ENCODE data around the gene STKLD1.
"Not testable (repeated sequence)": the region's sequence is repeated elsewhere in the genome, so short reads cannot be mapped to it uniquely, and the experiment has no call there.

The STKLD1 gene

DNA sequence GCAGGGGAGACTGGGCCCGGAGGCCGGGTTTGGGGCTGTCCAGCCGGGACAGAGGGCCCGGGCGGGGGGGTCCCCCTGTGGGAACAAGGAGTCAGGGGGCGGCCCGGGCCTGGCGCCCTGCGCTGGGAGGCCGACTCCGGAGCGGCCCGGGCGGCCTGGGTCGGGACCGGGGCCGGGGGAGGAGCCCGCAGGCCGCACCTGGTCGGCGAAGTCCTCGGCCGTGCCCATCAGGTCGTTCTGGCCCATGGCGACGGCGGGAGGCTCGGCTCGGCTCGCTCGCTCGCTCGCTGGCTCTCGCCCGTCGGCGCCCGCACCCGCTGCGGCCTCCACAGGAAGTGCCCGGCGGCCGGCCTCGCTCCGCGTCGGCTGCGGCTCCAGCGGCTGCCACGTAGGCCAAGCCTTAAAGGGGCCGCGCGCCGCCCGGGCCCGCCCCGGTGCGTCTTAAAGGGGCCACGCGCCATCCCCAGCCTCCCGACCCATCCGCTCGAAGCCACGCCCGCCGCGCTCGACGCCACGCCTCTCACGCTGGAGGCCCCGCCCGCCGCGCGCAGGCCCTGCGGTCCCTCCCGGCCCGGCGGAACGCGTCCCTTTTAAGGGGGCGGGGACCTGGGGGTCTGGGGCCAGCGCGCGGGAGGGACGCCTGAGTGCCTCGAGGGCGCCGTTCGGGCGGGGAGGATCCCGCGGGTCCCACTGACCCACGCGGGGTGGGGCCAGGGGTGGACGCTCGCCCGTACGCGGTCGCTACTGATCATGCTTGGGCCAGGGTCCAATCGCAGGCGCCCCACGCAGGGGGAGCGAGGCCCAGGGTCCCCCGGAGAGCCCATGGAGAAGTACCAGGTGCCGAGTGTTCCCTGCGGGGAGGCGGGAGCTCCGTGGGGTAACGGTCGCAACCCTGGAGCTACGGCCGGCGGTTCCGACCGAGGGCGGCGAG lies at the start of gene STKLD1, which contains the start of gene SURF4:
Gene STKLD1, plus strand, starts transcription at position 643 of the 931 bp plus-strand sequence. Its CDS starts 108 bp downstream, at position 751.
Gene SURF4, minus strand, starts transcription at position 337 of the 931 bp plus-strand sequence. Its CDS starts 91 bp downstream, at position 246.
- DNase-seq, result peak; percentile 99

DNA sequence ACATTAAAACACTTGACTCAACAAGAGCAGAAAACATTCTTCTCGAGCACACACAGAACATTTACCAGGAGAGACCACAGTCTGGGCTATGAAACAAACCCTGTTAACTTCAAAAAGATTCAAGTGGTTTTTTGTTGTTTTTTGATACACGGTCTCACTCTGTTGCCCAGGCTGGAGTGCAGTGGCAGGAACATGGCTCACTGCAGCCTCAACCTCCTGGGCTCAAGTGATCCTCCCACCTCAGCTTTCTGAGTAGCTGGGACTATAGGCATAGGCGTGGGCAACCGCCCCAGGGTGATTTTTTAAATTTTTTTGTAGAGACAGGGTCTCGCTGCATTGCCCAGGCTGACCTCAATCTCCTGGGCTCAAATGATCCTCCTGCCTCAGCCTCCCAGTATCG lies 49.1 kb upstream of the STKLD1 start:
- DNase-seq, result not testable (repeated sequence)

DNA sequence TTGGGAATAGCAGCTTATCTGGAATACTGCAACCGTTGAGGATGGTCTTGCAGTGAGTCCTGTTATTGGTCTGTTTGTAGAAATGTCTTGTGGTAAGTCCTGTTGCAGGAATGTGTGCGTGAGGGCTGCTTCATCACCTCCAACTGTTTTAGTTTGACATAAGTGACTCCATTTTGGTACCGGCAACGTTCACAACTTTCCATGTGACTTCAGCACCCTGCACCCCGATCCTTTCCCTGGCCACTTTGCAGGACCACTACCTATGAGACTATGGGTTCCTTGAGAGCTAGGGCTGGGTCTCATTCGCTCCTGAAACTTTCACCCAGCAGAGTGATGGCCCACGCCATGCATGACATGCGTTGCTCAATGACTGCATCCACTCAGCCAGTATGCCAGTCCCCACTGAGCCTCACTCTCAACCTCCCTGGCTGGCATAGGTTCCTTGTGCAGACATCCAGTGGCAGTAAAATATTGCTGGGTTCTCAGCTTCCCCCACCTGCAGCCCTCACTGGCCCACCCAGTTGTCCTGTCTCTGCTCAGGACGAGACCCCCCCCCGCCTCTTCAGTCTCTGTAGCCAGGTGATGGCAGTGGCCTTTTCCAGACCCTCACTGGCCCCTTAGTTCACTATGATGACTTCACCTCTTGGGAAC lies 48.2 kb upstream of the STKLD1 start:
- no peak for DNase-seq

DNA sequence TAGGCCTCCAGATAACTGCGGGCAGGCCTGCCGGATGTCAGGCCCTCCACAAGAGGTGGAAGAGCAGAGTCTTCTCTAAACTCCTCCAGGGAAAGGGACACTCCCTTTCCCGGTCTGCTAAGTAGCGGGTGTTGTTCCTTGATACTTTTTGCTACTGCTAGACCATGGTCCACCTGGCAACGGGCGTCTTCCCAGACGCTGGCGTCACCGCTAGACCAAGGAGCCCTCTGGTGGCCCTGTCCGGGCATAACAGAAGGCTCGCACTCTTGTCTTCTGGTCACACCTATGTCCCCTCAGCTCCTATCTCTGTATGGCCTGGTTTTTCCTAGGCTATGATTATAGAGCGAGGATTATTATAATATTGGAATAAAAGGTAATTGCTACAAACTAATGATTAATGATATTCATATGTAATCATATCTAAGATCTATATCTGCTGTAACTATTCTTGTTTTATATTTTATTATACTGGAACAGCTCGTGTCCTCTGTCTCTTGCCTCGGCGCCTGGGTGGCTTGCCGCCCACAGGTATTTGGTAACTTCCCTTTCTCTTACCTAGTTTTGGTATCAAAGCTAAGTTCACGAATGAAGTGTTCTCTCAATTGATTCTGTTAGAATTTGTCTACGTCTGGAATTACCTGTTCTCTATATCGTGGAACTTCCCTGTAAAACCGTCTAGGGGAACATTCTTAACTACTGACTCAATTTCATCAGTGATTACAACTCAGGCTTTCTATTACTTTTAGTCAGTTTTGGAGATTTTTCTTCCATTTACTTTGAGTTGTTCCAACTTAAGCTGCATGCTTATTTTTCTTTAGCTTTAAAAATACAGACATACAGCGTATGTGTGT lies 46.6 kb upstream of the STKLD1 start:
- not testable (repeated sequence) for DNase-seq

DNA sequence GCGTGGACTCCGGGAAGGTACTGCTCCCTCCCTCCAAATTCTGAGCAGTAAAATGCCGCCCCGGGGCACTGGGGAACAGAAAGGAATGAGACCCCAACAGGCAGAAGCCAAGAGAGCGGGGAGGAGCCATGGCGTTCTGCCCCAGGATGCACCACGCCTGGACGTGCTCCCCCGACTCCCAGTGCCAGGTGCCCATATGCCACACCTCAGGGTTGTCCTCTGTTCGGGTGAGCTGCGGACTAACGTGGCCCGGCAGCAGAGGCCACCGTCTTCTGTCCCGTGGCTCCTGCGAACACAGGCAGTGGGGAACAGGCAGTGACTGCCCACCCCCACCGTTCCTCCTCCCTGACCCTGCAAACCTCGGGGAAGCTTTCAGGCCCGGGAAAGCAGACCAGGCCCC lies 44.9 kb upstream of the STKLD1 start:
- DNase-seq, result no peak

DNA sequence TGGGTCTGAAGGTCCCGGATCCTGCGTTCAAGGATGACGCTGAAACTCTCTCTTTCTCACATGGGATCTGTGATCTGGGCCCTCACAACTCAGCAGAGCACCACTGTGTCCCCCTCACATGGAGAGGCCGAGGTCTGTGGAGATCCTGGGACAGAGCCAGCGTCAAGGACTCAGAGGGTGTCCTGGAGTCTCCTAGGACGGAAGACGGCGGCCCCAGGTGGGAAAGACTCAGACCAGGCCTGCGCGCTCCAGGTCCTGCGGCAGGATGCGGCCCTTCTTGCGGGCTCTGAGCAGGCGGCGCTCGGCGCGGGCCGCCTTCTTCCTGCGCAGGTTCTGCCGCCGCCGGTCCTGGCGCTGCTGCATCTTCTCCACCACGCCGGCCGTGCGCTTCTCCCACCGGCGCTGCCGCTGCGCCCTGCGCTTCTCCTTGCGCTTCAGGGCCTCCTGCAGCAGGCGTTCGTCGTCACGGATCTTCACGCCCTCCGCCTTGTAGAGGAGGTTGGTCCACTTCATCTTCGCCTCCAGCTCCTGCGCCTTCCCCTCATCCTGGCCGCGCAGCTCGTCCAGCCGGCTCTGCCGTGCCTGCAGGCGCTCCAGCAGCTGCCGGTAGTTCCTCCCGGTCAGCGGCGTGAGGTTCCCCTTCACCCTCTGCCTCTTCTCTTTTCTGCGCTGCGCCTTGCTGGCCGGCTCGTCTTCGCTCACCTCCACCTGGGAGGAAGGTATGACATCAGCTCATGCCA lies 44.4 kb upstream of the STKLD1 start:
- no peak for DNase-seq

DNA sequence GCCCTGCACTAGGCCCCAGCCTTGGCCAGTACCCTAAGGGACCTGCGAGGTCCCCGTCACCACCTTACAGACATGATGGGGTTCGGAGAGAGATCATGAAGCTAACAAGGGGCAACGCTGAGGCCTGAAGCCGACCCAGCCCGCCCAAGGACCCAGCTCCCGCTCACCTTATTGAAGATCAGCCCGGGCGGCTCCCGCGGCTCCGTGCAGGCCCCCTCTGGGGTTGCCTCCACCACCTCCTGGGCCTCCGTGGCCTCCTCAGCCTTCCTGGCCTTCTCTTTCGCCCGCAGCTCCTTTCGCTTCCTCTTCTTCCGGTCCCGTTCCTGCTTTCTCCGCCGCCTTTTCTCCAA lies 43.8 kb upstream of the STKLD1 start:
- no peak for DNase-seq

DNA sequence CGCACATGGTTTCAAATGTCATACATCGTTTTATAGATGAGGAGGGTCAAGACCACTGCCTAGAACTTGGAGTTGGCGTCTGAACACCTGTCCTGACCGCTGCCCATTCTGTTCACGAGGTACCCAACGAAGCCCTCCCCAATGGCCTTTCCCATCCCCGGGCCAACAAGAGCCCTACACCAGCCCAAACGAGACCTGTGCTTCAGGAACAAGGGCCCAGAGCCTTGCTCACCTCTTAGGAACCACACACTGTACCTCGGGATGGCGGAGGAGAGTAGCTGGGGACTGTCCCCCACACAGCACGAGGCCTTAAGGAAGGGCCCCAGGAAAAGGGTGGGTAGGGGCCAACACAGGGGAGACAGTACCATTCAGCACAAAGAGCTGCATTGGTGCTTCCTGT lies 43.2 kb upstream of the STKLD1 start:
- DNase-seq, result no peak

DNA sequence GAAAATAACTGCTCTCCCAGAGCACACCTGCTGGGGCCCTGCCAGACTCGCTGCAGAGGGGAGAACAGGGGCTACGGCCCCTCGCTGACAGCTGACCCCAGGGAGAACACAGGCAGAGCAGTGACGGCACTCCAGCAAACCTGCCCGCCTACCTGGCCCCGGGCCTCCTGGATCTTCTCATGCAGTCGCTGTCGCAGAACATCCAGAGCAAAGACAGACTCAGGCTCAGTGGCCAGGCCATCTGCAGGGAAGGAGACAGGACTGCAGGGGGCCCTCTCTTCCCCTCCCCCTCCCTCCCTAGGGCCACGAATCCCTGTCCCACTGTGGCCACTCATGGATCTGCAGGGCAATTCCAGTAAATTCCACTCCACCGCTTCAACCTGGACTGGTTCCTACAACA lies 42.6 kb upstream of the STKLD1 start:
- no peak for DNase-seq

DNA sequence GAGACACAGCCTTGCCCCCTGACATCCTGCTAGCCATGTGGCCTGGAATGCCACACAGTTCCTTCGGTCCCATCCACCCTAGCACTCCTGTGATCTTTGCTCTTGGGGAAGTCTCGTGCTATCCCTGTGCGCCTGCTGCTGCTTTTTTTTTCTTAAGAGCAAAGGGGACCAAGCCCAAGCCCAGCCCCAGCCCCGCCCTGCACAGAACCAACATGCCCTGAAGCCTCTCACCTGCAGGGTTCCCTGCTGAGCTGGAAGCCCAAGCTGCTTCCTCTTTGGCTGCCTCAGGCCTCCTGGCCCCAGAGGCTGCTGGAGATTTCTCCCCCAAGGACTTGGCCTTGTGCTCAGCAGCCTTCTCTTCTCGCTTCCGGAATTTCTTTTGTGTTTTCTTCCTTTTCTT lies 42.0 kb upstream of the STKLD1 start:
- DNase-seq, result no peak

DNA sequence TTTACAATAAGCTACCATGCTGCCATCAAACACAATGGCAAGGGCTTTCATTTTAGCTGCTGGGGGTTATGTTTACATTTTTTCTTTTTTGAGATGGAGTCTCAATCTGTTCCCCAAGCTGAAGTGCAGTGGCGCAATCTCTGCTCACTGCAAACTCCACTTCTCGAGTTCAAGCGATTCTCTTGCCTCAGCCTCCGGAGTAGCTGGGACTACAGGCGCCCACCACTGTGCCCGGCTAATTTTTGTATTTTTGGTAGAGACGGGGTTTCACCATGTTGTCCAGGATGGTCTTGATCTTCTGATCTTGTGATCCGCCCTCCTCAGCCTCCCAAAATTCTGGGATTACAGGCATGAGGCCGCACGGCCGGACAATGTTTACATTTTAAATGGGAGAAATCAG lies 41.3 kb upstream of the STKLD1 start:
- not testable (repeated sequence) for DNase-seq

DNA sequence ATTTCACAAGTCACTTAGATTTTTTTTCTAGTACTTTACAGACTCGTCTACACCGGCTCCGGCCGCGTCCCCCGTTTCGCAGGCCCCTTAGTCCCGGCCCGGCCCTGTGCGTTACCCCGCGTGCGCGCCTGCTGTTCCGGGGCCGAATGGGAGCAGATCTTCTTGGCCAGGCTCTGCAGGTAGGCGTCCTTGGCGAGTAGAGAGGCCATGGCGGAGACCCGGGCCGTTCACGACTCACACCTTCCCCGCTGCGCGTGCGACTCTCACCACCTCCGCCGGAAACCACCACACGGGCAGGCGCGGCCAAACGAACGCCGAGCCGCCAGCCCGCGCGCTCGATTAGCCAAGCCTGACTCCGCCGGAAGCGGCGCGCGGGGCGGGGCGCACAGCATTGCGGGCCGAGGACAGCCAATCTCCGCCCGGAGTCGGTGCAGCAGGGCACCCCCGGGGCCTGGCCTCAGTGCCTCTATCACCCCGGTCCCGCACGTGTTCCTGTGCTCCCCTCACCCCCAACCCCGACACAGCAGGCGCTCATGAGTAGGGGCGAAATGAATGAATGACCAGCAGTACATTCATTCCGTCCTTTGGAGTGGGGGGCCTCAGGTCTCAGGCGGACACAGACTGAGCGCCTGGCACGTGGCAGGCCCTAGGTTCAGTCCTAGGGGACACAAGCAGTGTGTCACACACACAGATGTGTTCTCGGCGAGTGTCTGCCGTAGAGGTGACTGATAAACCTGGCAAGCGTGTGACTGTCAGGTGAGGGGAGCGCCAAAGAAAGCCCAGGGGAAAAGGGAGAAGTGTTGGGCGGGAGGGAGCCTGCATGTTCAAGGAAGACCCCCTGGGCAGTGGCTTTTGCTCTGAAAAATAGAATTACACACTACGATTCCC lies 40.0 kb upstream of the STKLD1 start, which contains the start of gene SURF6:
Gene SURF6, minus strand, starts transcription at position 265 of the 888 bp plus-strand sequence. Its CDS starts 56 bp downstream, at position 209.
- peak; percentile 80 for DNase-seq

DNA sequence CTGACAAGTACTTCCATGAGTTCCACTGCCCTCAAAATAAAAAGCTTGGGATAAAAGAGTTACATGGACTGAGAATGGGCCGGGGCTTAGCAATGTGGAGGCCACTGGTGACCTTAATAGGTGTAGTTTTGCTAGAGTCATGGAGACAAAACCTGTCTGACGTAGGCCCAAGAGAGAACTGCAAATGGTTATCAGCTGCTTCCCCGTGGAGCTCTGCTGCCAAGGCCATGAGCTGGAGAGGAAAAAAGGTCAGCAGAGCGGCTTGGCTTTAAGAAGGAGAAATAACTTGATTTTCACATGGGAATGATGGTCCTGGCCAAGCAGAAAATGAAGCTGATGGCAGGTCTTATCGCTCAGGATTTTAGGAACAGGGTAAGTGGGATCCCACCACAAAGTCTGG lies 36.5 kb upstream of the STKLD1 start:
- DNase-seq, result no peak

DNA sequence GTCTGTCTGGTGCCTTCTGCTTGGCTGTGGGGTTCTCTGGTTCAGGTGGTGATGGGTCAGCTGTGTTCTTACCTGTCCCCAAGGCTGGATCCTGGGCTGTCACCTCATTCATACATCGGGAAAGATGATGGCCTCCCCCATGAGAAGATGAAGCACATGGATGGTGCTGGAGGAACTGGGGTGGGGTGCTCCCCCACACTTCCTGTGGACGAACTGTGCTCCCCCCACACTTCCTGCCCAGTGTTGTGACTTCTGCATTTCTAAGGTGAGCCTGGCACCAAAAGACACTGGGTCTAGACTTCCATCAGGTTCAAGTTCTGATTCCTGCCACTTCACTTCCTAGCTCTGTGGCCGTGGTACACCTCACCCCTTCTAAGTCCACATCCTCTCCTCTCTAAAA lies 35.9 kb upstream of the STKLD1 start:
- no peak for DNase-seq

DNA sequence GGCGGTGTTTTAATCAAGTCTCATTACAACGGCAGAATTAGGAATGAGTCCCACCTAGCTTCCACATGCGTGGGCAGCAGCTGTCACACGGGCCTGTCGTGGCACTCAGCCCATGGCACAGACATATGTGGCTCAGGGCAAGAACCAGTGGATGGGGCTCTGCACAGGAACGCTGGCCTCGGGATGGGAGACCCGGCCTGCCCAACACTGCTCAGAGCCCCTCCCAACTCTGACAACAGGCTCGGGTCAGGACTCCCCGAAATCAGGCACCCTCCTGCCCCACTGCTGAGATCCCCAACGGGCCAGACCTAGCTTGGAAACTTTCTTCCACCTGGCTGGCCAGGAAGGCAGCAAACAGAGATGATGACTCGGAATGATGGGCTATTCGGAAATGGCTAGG lies 35.2 kb upstream of the STKLD1 start:
- DNase-seq, result no peak

DNA sequence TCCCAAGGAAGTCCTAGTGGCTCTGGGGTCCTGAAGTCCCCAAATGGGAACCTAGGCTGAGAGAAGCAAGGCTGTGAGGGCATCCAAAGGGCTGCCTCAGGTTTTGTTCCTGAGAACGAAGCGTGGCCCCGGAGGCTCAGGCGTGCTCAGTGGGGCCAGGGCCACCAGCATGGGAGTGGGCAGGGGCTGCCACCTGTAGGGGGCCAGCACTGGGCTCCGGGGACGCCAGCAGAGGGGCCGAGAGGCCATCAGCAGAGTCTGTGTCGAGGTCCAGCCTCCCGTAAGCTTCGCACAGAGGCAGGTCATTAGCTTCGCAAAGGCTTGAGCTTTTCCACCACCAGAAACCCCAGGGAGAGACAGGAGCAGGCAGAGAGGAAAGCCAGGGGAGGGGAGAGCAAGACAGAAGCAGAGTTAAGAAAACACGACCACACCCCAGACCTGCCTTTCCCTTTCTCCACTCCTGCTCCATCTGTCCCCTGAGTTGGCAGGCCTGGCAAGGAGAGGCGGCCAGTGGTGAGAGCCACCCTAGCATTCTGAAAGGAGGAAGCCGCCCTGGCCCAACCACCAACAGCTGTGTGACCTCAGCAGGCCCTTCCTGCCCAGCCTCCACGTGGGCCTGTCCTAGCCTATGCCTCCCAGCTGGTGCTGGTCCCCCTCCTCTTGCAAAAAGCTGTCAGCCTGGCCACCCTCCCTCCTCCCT lies 34.6 kb upstream of the STKLD1 start:
- no peak for DNase-seq

DNA sequence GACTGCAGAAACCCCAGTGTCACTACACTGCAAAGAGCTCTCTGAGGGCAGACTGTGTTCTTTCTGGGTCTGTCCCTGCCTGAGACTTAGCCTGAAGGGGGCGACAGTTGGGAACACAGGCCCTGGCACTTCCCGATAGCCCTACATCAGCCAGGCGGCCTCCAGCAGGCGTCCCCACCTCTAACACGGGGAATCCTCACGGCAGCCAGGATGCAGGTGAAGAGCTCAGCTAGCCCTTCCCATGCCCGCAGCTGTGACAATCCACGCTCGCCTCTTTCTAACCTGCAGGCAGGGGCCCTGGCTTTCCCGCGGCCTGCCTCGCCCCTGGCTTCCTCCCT lies 34.1 kb upstream of the STKLD1 start:
- DNase-seq, result peak; percentile 69

DNA sequence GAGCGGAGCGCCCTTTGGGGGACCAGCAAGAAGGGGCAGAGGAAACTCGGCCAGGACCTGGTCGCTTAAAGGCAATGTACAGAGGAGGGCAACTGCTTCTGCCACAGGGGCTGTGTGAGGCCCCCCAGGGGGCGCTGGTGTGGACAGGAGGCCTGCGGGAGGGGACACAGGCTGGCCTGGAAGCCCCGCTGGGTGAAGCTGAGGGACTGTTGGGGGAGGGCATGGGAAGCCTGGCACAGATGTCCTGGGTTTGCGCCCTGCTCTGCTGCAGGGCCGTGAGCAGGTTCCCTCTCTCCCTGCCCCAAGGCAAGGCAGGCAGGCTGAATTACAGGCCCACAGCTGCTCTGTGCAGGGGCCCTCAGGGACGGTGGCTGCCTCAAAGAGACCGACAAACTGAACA lies 33.6 kb upstream of the STKLD1 start:
- peak; percentile 59 for DNase-seq

DNA sequence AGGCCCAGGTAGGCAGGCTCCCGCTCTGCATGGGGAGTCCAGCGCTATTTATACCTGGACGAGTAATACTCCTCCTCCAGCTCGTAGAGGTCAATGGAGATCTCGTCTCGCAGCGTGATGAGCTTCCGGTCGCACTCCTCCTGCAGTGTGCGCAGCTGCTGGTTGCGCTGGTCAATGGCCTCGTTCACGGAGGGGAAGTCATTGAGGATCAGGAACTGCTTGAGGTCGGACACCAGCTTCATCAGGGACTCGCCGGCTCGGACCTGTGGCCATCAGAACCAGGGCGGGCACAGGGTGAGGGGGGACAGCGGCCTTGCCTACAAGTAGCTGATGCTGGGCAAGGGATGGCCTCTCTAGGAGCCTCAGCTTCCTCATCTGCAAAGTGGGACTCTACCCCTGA lies 32.1 kb upstream of the STKLD1 start:
- DNase-seq, result no peak

DNA sequence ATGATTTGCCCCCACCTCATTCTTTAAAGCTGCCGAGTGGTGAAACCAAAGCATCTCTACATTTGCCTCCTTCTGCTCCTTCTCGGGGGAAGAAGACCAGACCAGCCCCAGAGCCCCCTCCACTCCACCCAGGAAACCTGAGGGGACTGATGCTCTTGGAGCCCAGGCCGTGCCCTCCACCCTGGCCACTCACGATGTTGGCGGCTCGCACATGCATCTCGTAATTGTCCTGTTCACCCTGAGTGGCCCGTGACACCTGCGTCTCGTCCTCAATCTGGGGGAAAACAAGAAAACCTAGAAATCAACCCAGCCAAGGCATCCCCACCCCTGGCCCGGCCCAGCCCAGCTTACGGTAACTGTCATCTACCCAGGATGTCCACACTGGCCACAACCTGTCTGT lies 31.2 kb upstream of the STKLD1 start:
- DNase-seq, result no peak

DNA sequence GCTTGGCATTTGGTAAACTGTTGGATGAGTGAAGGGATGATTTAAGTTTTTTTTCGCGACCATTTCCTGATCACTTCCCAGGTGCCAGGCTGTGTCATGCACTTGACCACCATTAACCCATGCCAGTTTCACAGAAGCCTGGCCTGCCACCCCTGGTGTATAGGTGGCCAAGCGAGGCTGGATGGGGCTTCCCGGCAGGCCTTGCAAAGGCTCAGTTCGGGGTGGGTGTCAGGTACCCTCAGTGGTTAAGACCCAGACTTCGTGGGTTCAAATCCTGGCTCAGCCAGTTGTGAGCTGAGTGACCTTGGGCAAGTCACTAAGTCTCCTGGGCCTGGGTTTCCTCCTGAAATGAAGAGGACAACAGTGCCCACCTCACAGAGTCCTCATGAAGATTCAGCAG lies 30.6 kb upstream of the STKLD1 start:
- DNase-seq, result no peak
